Sigmoid colon (tissue), 7 donors: ENCODE results near the gene LONP1. TPM values are rescaled to one million over a fixed set of nuclear protein-coding genes. Genes with fewer than 3 reads are reported as not detected.

Experiments
- DNase-seq: peaks from one replicate; pipeline ENCODE4 v3.0.0-alpha.2; 2019
- H3K27ac ChIP-seq, 4 donors: fragments of 200-600 bp; sonication (generic); one replicate each; pipeline ENCODE4 v1.5.1; 2016 to 2019; ENCODE audit warnings: mild to moderate bottlenecking in 1 of 4
- H3K27me3 ChIP-seq, 3 donors: fragments of 200-600 bp; sonication (generic); one replicate each; pipeline ENCODE4 v1.5.1; 2019; ENCODE audit warnings: mild to moderate bottlenecking in 1 of 3
- H3K36me3 ChIP-seq, 4 donors: fragments of 200-600 bp; sonication (generic); one replicate each; pipeline ENCODE4 v1.5.1; 2016 to 2019
- H3K4me1 ChIP-seq, 4 donors: fragments of 200-600 bp; sonication (generic); one replicate each; pipeline ENCODE4 v1.5.1; 2017 to 2019
- H3K4me3 ChIP-seq, 4 donors: fragments of 200-600 bp; sonication (generic); one replicate each; pipeline ENCODE4 v1.5.1; 2017 to 2019; ENCODE audit warnings: mild to moderate bottlenecking in 2 of 4, moderate library complexity in 1 of 4
- H3K9me3 ChIP-seq, 4 donors: fragments of 200-600 bp in 3 of 4; sonication (generic) in 3 of 4; one replicate each; pipeline versions ENCODE4 v1.5.1 to v1.6.1; 2013 to 2019
- EP300 ChIP-seq, 4 donors: sonication (generic); formaldehyde crosslinking; IDR thresholded peaks; one replicate each; pipeline ENCODE4 v1.6.1; 2017; ENCODE audit warnings: antibody characterized with exemption in 4 of 4
- POLR2A ChIP-seq, 2 donors: fragments of 450-650 bp; IDR thresholded peaks; one replicate each; pipeline ENCODE4 v1.6.1; 2016; ENCODE audit warnings: antibody characterized with exemption in 2 of 2, mild to moderate bottlenecking in 2 of 2, moderate library complexity in 2 of 2
- POLR2AphosphoS5 ChIP-seq, 4 donors: sonication (generic); formaldehyde crosslinking; IDR thresholded peaks; one replicate each; pipeline ENCODE4 v1.6.1; 2017; ENCODE audit warnings: antibody characterized with exemption in 4 of 4
- WGBS, 2 donors: extraction: QIAGEN DNeasy Blood & Tissue Kit; methylation state at CpG; one replicate each; pipeline ENCODE4 v1.1.7; 2013; 5-methylcytosine and 5-hydroxymethylcytosine counted together
- intact Hi-C: fragments of 100-400 bp; cut with DNase I; formaldehyde crosslinking; loops from one replicate; pipeline ENCODE4 v1.15.1; 2023
- polyA plus RNA-seq, 3 donors: library from polyadenylated mRNA; stranded (reverse); fragments of 200-250 nt; gene quantifications; one replicate each; pipeline ENCODE4 v1.2.3, GENCODE V29; 2013
- total RNA-seq, 4 donors: library from RNA; depleted of rRNA; stranded (reverse); fragments of >200 nt; gene quantifications; one replicate each; pipeline ENCODE4 v1.1.0, GENCODE V29; 2016
- TF ChIP-seq, protein P1 (sequence below), 4 experiments: fragments of 450-650 bp in 3 of 4; fragments of 200-600 bp in 1 of 4; IDR thresholded peaks; one replicate each; pipeline ENCODE4 v1.5.1; 2016 to 2019; ENCODE audit warnings: antibody characterized with exemption in 4 of 4, mild to moderate bottlenecking in 3 of 4, moderate library complexity in 2 of 4
- donor health status: healthy with polysubstance abuse.
- donor health status: Bipolar disorder and iron deficiency.
- donor health status: healthy.

Gene LONP1
- total and polyA plus RNA-seq, 7 donors, result 24.0 to 62.6 (median 31.1) TPM

- no peaks in the 10 kb centered on the region for H3K27me3 ChIP-seq
- TF ChIP-seq, protein P1, sequence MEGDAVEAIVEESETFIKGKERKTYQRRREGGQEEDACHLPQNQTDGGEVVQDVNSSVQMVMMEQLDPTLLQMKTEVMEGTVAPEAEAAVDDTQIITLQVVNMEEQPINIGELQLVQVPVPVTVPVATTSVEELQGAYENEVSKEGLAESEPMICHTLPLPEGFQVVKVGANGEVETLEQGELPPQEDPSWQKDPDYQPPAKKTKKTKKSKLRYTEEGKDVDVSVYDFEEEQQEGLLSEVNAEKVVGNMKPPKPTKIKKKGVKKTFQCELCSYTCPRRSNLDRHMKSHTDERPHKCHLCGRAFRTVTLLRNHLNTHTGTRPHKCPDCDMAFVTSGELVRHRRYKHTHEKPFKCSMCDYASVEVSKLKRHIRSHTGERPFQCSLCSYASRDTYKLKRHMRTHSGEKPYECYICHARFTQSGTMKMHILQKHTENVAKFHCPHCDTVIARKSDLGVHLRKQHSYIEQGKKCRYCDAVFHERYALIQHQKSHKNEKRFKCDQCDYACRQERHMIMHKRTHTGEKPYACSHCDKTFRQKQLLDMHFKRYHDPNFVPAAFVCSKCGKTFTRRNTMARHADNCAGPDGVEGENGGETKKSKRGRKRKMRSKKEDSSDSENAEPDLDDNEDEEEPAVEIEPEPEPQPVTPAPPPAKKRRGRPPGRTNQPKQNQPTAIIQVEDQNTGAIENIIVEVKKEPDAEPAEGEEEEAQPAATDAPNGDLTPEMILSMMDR (IDR thresholded peaks at IDR 0.05), result no peak
- TF ChIP-seq EP300 (IDR thresholded peaks at IDR 0.05), result no peak
- no peak for TF ChIP-seq POLR2AphosphoS5 (IDR thresholded peaks at IDR 0.05)
- TF ChIP-seq POLR2A (IDR thresholded peaks at IDR 0.05), result no peak
- H3K27ac ChIP-seq, result no peak overlapping the region
- WGBS, 2 donors, result 90 to 91% methylated on average over 5 of the region's 5 CpGs
- peaks cover 0 to 10% (median 9%) of the 10 kb centered on the region in 4 donors for H3K4me1 ChIP-seq
- no peak for DNase-seq
- no peak overlapping the region for H3K4me3 ChIP-seq
- H3K36me3 ChIP-seq, result peaks cover under 1 to 20% (median 4%) of the 10 kb centered on the region in 4 donors
- no peaks in the 10 kb centered on the region for H3K9me3 ChIP-seq
- intact Hi-C loops, result no loop called here
Observed at GRCh38 chr19:5674714-5675113, 45.2 kb downstream of the LONP1 start.

GRCh38 chr19:5673752-5674151 is 46.2 kb downstream of the LONP1 start:
- Histone ChIP-seq H3K9me3 (no peaks in the 10 kb centered on the region), H3K27ac (no peak overlapping the region), H3K4me1 (peaks cover 0 to under 1% (median under 1%) of the 10 kb centered on the region in 4 donors), H3K36me3 (peaks cover 9 to 30% (median 12%) of the 10 kb centered on the region in 4 donors), H3K4me3 (no peak overlapping the region), H3K27me3 (no peaks in the 10 kb centered on the region)
- WGBS, 2 donors, result 95 to 98% methylated on average over 1 of the region's 1 CpG
- intact Hi-C loops, result no loop called here
- no peak for TF ChIP-seq POLR2AphosphoS5 (IDR thresholded peaks at IDR 0.05)
- TF ChIP-seq POLR2A (IDR thresholded peaks at IDR 0.05), result no peak
- TF ChIP-seq EP300 (IDR thresholded peaks at IDR 0.05), result no peak
- TF ChIP-seq, protein P1 (IDR thresholded peaks at IDR 0.05), result no peak
- DNase-seq, result no peak

DNA sequence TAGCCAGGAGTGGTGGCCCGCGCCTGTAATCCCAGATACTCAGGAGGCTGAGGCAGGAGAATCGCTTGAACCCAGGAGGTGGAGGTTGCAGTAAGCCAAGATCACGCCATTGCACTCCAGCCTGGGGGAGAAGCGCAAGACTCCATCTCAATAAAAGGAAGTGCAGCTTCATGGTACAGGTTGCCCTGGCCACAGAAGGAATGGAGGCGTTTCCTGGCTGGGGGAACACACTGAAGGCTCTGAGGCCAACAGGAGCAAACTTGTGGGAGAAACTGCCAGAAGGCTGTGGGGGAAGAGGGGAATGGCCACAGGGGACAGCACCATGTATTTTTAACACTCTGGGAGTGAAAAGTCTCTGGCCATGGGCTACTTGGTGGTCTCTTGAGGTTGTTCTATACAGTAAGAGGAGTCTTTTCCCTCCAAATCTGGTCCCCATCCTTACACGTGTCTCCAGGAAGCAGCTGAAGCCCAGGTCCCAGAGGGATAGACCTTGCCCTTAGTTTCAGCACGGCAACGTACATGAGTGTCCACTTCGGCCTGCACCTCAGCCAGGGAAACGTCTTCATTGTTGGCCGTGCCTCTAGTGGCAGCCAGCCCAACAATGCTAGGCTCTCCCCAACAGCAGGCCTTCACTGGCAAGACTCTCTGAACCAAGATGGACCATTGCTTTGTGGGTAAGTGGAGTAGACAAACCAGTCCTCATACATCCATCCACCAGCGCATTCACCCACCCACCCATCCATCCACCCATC is 47.1 kb downstream of the LONP1 start:
- Histone ChIP-seq H3K9me3 (no peaks in the 10 kb centered on the region), H3K4me1 (no peaks in the 10 kb centered on the region), H3K27me3 (no peaks in the 10 kb centered on the region), H3K27ac (no peak overlapping the region), H3K36me3 (peaks cover 10 to 33% (median 14%) of the 10 kb centered on the region in 4 donors), H3K4me3 (no peak overlapping the region)
- WGBS, 2 donors, result 92 to 95% methylated on average over 13 of the region's 13 CpGs
- no peak for TF ChIP-seq EP300 (IDR thresholded peaks at IDR 0.05)
- TF ChIP-seq POLR2AphosphoS5 (IDR thresholded peaks at IDR 0.05), result no peak
- no peak for TF ChIP-seq POLR2A (IDR thresholded peaks at IDR 0.05)
- TF ChIP-seq, protein P1 (IDR thresholded peaks at IDR 0.05), result no peak
- DNase-seq, result no peak
- intact Hi-C loops, result no loop called here

DNA sequence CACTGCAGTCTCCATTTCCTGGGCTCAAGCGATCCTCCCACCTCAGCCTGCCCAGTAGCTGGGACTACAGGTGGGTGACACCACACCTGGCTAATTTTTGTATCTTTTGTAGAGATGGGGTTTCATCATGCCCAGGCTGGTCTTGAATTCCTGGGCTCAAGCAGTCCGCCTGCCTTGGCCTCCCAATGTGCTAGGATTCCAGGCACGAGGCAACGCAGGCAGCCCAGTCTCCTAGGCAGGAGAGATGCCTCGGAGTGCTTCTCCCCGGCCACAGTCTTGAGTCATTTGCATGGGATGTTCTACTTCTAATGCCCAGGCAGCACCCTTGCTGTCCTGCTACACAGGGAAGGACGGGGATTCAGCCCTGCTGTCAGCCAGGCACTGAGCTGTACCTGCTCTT is 48.3 kb downstream of the LONP1 start:
- Histone ChIP-seq H3K9me3 (no peaks in the 10 kb centered on the region), H3K36me3 (peaks cover 16 to 41% (median 26%) of the 10 kb centered on the region in 4 donors), H3K4me3 (no peak overlapping the region), H3K27ac (no peak overlapping the region), H3K27me3 (no peaks in the 10 kb centered on the region), H3K4me1 (no peaks in the 10 kb centered on the region)
- intact Hi-C loops, result no loop called here
- WGBS, 2 donors, result 93 to 94% methylated on average over 7 of the region's 7 CpGs
- no peak for DNase-seq
- TF ChIP-seq, protein P1 (IDR thresholded peaks at IDR 0.05), result no peak
- TF ChIP-seq EP300 (IDR thresholded peaks at IDR 0.05) (no peak), POLR2AphosphoS5 (IDR thresholded peaks at IDR 0.05) (no peak), POLR2A (IDR thresholded peaks at IDR 0.05) (no peak)
